Measurements from ENCODE around the gene ZNF639.
"Not testable (repeated sequence)": the region's sequence is repeated elsewhere in the genome, so short reads cannot be mapped to it uniquely, and the experiment has no call there.

The ZNF639 gene, protein sequence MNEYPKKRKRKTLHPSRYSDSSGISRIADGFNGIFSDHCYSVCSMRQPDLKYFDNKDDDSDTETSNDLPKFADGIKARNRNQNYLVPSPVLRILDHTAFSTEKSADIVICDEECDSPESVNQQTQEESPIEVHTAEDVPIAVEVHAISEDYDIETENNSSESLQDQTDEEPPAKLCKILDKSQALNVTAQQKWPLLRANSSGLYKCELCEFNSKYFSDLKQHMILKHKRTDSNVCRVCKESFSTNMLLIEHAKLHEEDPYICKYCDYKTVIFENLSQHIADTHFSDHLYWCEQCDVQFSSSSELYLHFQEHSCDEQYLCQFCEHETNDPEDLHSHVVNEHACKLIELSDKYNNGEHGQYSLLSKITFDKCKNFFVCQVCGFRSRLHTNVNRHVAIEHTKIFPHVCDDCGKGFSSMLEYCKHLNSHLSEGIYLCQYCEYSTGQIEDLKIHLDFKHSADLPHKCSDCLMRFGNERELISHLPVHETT

DNA sequence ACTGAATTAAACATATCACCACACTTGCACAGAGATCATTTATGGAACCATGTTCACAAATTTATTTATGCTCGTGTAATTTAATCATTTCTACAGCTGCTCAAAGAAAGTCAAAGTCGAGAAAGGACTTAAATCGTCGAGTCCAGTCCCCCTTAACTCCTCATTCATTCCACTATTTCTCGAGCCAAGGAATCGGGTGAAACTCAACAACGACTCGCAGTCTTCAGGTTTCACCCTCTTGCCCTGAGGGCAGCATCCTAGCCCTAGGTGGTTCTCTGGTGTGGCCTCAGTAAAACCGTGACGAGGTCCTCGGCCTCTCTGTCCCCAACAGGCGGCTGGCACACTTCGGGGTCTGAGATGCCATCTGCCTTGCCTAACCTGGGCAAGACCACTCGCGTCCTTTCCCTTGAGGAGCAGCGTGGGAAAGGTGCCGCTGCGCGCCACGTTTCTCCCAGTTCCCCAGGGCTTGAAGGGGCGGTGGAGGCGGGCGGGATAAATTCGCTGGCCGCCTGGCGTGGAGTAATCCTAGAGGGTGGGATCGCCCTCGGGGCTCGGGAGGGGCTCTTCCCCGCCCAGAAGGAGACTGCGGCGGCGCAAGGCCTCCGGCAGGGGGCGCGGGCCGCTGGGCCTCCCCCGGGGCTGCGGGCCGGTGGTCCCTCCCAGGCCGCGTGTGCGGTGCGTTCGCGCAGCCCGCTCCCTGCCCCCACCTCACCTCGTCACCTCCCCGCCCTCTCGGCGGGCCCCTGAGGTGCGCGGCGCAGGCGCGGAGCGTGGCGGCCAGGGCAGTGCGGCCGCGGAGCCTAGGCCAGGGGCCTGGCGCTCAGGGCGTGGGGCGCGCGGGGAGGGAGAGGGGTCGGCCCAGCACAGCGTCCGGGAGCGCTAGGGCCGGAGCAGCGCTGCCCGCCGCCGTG lies at the start of gene ZNF639:
Gene ZNF639 (plus strand): TSS at position 746 of the 911 bp plus-strand sequence. CDS start 5,263 bp downstream, outside the sequence.
- peak; percentile 35 to 77 for DNase-seq

DNA sequence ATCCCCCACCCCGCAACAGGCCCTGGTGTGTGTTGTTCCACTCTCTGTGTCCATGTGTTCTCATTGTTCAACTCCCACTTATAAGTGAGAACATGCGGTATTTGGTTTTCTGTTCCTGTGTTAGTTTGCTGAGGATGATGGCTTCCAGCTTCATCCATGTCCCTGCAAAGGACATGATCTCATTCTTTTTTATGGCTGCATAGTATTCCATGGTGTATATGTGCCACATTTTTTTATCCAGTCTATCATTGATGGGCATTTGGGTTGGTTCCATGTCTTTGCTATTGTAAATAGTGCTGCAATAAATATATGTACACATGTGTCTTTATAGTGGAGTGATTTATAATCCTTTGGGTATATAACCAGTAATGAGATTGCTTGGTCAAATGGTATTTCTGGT lies 48.4 kb upstream of the ZNF639 start:
- not testable (repeated sequence) for DNase-seq

DNA sequence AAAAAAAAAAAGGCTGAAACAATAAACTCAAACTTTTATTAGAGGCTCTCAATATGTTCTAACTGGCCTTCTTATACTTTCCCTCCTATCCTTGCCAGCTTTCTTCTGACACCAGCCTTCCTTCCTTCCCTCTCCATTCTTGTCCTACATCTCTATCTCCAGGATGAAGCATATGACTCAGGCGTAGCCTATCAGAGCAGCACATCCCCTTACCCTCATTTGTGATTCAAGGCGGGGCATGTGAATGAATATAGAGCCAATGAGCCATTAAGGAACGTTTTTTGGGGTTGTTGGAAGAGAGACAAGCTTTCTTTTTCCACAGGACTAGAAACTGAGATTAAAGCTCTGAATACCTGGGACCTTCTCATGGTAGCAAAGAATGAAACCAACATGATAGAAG lies 46.8 kb upstream of the ZNF639 start:
- no peak for DNase-seq

DNA sequence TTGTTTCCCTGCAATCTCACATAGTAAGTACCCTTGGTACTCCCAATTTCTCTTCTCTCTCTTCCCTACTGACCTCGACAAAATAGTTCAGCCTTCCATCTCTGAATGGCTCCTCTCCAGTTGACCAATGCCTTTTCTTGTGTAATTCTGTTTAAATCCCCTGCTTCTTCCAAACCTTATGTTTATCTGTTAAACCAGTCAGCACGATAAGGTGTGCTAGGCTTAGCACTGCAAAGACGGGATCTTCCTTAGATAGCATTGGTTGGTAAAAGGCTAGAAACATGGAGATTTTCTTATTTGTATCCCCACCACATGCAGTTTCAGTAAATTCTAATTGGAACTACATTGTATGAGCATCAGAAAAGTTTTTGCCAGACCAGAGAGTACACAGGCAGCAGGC lies 46.1 kb upstream of the ZNF639 start:
- no peak for DNase-seq

DNA sequence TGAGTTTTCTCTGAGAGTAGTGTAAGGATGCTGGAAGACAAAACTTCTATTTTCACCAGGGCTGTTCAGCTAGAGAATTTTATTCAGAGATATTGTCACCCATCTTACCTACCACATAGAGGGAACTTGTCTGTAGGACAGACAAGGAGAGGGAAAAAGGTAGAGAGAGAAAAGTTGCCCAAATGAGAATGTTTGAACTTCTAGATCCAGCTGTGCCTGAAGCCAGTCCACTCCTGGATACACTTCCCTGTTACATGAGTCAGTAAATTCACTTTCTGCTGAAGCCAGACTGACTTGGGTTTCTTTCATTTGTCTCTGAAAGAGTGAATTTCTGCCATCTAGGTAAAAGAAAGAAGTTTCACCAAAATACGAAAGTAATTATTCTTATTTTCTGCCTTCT lies 44.7 kb upstream of the ZNF639 start:
- DNase-seq = no peak

DNA sequence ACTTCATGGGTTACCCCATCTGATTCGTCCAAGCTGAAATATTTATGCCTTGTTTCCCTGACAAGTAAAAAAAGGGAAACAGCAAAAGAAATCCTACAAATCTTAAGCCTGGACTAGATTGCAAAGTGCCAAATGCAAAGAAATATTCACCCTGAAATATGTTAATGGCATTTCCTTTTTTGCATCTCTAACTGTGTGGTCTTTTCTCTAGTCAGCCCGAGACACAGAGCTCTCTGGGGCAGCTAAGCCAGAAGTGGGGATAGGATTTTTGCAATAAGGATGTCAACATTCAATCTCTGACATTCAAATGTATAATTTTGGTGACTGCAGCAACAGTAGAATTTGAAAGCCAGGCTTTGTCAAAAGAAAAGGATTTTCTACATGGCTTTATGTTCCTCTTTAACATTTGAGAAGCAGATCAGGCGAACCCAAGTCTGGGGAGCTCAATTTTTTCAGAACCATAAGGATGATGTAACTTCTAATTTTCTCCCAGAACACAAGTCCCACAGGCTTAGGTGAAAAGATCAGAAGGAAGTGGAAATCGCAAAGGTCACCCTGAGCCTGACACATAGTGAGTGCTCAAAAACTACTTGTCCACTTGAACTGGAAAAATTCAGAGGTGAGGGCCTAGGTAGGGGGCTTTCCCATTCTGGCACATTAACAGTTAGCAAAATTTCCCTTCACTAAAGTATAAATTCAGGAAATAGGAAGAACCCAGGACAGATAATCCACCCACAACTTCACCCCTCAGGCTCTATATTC lies 43.7 kb upstream of the ZNF639 start:
- no peak for DNase-seq

DNA sequence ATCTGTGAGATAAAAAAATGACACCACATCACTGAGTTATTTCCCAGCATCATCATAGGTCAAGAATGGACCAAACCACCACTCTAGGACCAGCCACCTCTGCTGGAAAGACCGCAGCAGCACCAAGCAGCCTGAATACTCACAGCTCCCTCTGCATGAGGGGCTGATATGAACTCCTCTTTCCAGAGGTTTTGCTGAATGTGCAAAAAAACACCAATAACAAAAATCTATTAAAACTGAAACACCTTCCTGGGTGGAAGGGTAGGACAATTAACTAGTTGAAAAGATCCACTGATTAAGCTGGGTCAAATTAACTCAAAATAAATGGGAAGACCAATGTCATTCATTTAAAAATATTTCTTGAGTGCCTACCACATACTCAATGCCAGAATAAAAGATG lies 43.0 kb upstream of the ZNF639 start:
- DNase-seq = no peak

DNA sequence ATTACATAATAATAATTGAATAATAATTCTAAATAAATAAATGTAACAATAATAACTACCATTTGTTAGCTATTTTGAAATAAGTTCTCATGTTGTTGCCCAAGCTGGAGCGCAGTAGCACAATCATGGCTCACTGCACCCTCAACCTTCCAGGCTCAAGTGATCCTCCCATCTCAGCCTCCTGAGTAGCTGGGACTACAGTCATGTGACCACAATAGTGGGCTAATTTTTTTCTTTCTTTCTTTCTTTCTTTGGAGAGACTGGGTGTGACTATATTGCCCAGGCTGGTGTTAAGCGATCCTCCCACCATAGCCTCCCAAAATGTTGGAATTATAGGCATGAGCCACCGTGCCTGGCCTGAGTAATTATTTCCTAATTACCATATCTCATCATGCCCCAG lies 41.0 kb upstream of the ZNF639 start:
- DNase-seq = no peak

DNA sequence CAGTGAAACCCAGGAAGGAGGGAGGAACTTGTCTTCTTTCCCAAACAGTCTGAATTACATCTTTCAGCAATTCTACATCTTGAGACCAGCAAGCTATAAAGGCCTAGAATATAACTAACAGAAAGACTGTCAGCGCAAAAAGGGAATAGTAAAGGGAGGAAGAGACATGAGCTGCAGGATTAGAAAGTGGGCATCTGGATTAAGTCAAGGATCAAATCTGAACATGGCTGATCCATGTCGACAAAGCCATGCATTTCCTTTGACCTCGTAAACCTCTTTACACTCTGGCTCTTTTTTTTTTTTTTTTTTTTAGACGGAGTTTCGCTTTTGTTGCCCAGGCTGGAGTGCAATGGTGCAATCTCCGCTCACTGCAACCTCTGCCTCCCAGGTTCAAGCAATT lies 36.5 kb upstream of the ZNF639 start:
- no peak for DNase-seq

DNA sequence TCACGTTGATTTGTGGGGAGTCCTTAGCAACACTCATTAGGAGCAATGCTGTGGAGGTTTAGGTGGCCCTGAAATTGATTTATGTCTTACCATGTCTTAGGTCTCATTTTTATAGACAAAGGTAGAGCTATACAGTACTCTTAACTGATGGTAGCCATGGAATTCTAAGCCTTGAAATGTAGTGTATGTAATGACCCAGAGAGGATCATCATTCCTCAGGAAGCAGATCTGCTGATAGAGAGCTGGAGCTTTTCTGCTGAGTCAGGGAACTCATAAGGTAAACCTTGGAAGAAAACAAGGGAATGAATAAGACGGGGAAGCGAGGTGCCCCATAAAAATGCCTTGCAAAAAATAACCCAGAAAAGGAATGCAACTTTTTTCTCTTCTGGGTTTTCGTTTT lies 34.0 kb upstream of the ZNF639 start:
- DNase-seq = no peak

DNA sequence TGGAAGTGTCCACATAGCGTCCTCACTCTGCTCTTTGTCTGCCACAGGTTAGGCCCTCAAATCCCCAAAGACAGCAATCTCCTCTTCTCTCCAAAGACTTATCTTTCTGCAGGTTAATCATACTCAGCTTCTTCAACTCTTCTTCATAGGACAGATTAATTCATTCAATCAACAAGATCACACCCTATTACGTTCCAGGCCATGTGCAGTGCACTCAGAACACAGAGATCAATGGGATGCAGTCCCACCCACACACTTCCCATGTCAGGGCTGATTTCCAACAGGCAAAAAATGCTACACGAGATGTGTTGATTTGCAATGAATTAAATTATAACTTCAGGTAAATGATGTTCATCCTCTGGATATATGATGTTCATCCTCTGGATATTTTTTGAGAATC lies 33.5 kb upstream of the ZNF639 start:
- DNase-seq = no peak

DNA sequence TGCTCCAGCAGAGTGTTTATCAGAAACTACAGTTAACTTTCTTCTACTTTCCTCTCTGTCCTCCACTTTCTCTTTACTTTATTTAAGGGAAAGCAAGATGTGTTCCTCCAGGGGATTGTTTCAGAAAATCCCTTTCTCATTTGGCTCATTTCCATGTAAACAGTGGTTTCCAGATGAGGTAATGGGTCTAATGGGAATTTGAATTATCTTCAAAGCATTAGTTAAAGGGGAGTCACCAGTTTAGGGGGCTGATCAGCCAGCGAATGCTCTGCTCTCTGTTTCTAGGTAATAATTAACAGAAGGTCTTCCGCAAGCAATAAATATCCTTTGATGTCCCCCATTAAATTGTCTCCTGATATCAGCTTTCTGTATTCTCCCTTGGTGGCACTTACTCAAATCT lies 30.4 kb upstream of the ZNF639 start:
- no peak for DNase-seq

DNA sequence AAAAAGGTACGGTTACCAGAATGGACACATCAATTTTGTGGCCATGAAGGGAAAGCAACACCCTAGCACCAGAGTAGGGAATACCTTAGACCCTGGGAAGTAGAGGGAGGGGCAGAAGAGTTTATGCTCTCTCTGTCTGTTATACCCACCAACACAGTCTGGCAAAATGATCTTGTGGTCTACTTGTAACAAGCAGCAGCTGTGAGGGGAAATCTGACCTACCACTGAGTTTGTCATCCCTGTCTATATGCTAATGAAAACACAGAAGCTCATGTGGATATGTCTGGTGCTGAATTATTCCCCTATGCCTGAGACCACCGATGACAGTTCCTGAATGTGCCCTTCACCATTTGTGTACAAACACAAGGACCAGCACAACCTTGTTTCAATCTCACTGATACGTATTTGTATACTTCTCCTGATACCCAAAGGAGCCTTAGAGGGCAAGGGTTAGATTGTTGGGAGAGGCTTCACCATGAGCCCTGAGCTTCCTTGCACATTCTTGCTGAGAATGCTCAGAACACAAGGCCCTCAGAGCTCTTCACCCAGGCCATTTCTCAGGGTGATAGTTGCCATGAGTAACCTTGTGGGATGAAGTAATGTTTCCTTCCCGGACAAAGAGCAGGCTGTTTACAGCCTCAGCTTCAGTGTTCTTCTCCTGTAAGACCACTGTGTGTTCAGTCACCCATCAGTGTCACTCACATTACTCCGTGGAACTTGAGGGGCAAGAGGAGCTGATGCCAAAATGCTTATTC lies 24.7 kb upstream of the ZNF639 start:
- DNase-seq = no peak

DNA sequence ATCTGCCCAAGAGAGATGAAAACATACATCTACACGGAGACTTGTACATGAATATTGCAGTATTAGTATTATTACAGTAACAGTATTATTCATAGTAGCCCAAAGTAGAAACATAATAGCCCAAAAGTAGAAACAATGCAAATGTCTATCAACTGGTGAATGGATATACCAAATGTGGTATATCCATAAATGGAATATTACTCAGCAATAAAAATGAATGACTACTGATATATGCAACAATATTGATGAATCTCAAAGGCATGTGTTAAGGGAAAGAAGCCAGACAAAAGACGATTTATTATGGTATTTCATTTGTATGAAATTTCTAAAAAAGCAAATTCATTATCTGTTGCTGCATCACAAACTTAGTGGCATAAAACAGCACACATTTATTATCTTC lies 23.5 kb upstream of the ZNF639 start:
- no peak for DNase-seq

DNA sequence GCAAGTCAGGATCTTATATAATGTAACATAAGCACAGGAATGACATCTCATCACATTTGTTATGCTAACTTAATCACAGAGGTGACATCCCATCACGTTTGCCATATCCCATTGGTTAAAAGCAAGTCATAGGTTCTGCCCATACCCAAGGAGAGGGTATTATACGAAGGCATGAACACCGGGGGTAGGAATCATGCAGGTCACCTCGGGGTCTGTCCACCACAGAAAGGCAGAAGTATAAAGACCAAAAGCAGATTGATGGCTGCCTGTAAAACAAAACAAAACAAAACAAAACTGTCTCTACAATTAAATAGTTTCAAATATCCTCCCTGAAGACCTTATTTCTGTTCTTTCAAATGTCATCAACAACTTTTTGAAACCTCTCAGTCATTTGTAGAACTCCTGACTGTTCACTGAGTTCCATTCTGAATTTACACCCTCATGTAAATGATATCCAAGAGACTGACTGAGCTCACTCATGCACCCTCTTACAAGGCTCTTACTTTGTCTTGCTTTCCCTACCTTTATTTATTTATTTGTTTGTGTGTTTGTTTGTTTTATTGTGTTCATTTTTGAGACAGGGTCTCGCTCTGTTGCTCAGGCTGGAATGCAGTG lies 22.7 kb upstream of the ZNF639 start:
- no peak for DNase-seq

DNA sequence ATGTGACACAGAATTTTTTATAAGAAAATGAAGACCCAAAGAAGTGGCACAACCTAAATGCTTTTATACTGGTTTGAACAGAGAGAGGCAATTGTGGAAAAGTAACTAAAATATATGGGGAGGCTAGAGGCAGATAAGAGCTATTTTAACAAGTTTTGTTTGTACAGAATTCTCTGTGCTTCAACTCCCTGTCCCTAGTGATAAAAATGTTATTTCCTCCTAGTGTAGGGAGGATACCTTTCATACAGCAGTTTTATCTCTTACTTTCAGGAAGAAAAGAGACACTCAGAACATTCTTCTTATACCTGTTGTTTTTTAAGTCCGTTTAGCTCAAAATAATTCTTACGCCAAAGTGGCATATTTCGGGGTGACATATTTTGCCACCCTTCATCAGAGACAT lies 21.2 kb upstream of the ZNF639 start:
- no peak for DNase-seq

DNA sequence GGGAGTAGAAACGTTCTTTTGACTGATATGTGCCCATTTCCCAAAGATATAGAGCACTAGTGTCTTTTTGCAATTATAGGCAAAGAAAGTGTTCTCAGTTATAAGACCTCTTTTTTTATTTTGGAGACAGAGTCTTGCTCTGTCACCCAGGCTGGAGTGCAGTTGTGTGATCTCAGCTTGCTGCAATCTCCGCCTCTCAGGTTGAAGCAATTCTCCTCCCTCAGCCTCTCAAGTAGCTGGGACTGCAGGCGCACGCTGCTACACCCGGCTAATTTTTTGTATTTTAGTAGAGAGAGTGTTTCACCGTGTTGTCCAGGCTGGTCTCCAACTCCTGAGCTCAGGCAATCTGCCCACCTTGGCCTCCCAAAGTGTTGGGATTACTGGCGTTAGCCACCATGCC lies 20.7 kb upstream of the ZNF639 start:
- no peak for DNase-seq

DNA sequence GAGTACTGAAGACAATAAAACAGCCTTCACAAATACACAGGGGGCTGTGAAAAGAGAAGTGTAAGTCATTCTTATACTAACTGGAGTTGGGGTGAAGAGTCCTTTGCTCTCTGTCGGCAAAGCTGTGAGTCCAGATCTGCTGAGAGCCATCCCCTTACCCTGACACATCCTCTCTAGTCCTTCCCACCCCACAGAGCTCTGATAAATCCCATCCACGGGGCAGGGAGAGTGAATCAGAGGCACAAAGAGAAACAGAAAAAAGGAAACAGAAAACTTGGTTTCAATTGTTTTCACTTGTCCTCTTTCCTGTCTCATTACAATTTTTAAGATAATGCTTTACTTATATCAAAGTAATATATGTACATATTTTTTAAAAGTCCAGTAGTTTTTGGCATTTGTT lies 18.2 kb upstream of the ZNF639 start:
- no peak for DNase-seq

DNA sequence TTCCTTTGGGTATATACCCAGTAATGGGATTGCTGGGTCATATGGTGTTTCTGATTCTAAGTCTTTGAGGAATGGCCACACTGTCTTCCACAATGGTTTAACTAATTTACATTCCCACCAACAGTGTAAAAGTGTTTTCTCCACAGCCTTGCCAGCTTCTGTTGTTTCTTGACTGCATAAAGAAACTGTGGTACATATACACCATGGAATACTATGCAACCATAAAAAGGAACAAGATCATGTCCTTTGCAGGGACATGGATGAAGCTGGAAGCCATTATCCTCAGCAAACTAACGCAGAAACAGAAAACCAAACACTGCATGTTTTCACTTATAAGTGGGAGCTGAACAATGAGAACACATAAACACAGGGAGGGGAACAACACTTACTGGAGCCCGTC lies 15.5 kb upstream of the ZNF639 start:
- DNase-seq = not testable (repeated sequence)

DNA sequence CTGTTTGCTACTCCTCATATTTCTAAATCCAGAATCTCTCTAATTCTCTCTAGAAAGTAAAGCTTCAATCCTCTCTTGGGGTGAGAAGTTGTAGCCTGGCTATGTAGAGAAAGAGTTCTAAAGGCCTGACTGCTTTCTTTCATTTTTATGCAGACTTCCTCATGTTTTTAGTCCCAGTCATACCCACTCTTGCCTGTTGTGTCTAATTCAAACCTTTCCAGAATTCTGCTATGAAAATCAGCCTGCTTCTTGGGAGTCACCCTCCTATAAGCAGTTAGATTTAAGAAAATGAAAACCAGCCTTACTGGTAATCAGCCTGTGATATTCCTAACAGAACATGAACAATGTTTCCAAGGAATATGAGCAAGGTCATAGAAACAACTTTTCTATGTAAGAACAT lies 14.8 kb upstream of the ZNF639 start:
- no peak for DNase-seq

DNA sequence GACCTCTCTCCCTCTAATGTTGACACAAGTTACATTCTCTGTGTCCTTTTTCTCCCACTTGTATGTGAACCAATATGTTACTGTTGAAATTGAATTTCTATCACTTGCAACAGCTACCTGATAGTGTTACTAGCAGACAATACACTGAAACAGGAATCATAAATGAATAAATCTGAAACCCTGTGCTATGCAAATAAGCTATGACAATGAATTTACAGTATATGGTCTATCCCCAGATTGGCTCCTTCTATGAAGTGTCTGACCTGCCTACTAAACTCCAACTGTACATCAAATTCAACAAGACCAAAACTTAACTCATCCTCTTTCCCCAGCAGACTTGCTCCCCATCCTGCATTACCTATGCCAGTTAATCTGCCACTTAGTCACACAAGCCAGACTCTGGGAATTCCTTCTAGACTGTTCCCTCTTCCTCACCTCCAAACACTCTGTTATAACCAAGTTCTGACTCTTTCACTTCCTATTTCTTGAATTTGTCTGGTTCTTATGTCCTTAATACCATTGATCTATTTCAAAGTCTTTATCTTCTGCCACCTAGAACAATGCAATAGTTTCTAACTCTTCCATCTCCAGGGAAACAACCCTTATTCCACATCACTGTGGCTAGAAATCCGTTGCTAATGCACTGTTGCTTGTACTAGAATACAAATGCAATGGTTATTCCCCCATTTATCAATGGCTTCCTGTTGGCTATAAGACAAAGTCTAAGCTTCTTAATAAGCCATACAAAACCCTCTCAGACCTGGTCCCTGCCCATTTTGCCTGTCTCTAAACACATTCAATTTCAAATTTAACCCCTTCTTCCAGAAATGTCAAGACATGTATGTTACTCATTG lies 13.4 kb upstream of the ZNF639 start:
- no peak for DNase-seq
